K562 (cell line): ENCODE results near the gene TMEM143. TPM values are rescaled to one million over a fixed set of nuclear protein-coding genes. Genes with fewer than 3 reads are reported as not detected.

Experiments
- ATF3 ChIP-seq, 2 experiments: fragments of 450-650 bp in 1 of 2; sonication (generic) in 1 of 2; formaldehyde crosslinking in 1 of 2; IDR thresholded peaks in 1 of 2; conservative IDR thresholded peaks in 1 of 2; 2 replicates each; pipeline versions ENCODE4 v1.6.1 to v1.8.1; 2016 to 2023; ENCODE audit warnings: mild to moderate bottlenecking in 2 of 2, moderate library complexity in 2 of 2, inconsistent platforms in 1 of 2, missing genetic modification reagents in 1 of 2
- CGGBP1 ChIP-seq: fragments of 250-450 bp; sonication (Bioruptor Pico); IDR thresholded peaks from 2 replicates; pipeline ENCODE4 v1.9.0; 2021; ENCODE audit warnings: mild to moderate bottlenecking
- COPS2 ChIP-seq: fragments of 450-650 bp; conservative IDR thresholded peaks from 2 replicates; pipeline ENCODE4 v1.6.1; 2016; ENCODE audit warnings: mild to moderate bottlenecking, moderate library complexity
- CUX1 ChIP-seq: fragments of 200-800 bp; sonication (Bioruptor generic); IDR thresholded peaks from 2 replicates; pipeline ENCODE4 v1.6.1; 2016; ENCODE audit warnings: missing genetic modification characterization, missing compliant biosample characterization
- ETV1 ChIP-seq: fragments of 450-650 bp; conservative IDR thresholded peaks from 2 replicates; pipeline ENCODE4 v1.6.1; 2016; ENCODE audit warnings: missing genetic modification characterization, control low read depth, low read depth, missing compliant biosample characterization
- NKRF ChIP-seq: fragments of 450-650 bp; IDR thresholded peaks from 2 replicates; pipeline ENCODE4 v1.6.1; 2016; ENCODE audit warnings: borderline replicate concordance
- PHB2 ChIP-seq: fragments of 450-650 bp; IDR thresholded peaks from 2 replicates; pipeline ENCODE4 v1.6.1; 2017; ENCODE audit warnings: low read depth
- PHF20 ChIP-seq: fragments of 450-650 bp; IDR thresholded peaks from 2 replicates; pipeline ENCODE4 v1.6.1; 2018; ENCODE audit not compliant: partially characterized antibody
- RAD21 ChIP-seq, 2 experiments: fragments of 250-450 bp in 1 of 2; fragments of 450-650 bp in 1 of 2; sonication (Bioruptor Pico) in 1 of 2; formaldehyde crosslinking in 1 of 2; IDR thresholded peaks in 1 of 2; conservative IDR thresholded peaks in 1 of 2; 2 replicates each; pipeline versions ENCODE4 v1.4.0 to v1.8.0; 2020 to 2022; ENCODE audit warnings: mild to moderate bottlenecking in 2 of 2, moderate library complexity in 1 of 2
- RBM22 ChIP-seq: fragments of 200-400 bp; formaldehyde crosslinking; IDR thresholded peaks from 2 replicates; pipeline ENCODE4 v1.6.1; 2018; ENCODE audit warnings: low read length, low read depth; ENCODE audit not compliant: poor library complexity, severe bottlenecking
- RNF2 ChIP-seq: sonication (generic); IDR thresholded peaks from 2 replicates; pipeline ENCODE4 v1.6.1; 2016
- SP2 ChIP-seq: IDR thresholded peaks from 2 replicates; pipeline ENCODE4 v1.6.1; 2011; ENCODE audit warnings: mild to moderate bottlenecking, low read depth, low read length, moderate library complexity; ENCODE audit not compliant: poor library complexity, severe bottlenecking; ENCODE audit errors: extremely low read depth
- ZFPM2 ChIP-seq: fragments of 250-450 bp; sonication (Bioruptor Pico); IDR thresholded peaks from 2 replicates; pipeline ENCODE4 v1.5.1; 2022; ENCODE audit warnings: mild to moderate bottlenecking
- ZNF12 ChIP-seq: sonication (generic); formaldehyde crosslinking; IDR thresholded peaks from 2 replicates; pipeline ENCODE4 v1.4.0; 2020; ENCODE audit warnings: mild to moderate bottlenecking, missing genetic modification reagents
- polyA plus RNA-seq, 8 experiments: library from polyadenylated mRNA; depleted of rRNA in 4 of 8; stranded (reverse) in 5 of 8; unstranded in 3 of 8; fragments of >200 nt; fragmentation: Nextera tagmentation in 2 of 8; fragmentation: Illumina TruSeq in 1 of 8; extraction: Ambion mirVana in 2 of 8; extraction: Trizol in 1 of 8; gene quantifications; 2 replicates each; pipeline versions ENCODE4 v1.2.1 to v1.2.3, GENCODE V29; 2011 to 2014; ENCODE audit warnings: inconsistent platforms in 1 of 8, missing spikeins in 1 of 8
- total RNA-seq, 7 experiments: library from RNA; depleted of rRNA in 6 of 7; stranded (reverse); fragments of >200 nt in 6 of 7; fragmentation: Illumina TruSeq in 2 of 7; extraction: Trizol in 2 of 7; gene quantifications; 2 replicates each; pipeline versions ENCODE4 v1.2.1 to v1.2.3, GENCODE V29; 2011 to 2021; ENCODE audit warnings: low replicate concordance in 1 of 7

The TMEM143 gene
- total and polyA plus RNA-seq, 9 of the 15 experiments (the other 6 are each of a cell fraction or from before 2014, with no cell fraction given): 0.66 to 8.8 (median 4.3) TPM

GRCh38 chr19:48390188-48391099, 26.7 kb upstream of the TMEM143 start (continued):
- no peak for TF ChIP-seq CUX1 (CRISPR knock-in tag)
- no peak for TF ChIP-seq SP2
- peak; percentile 60; the same call in 1 of the 2 replicates for TF ChIP-seq ETV1
- TF ChIP-seq CGGBP1 (CRISPR knock-in tag): no peak
- TF ChIP-seq RBM22: no peak
- peak; percentile 37 to 54; a peak in 3 of 4 replicates for TF ChIP-seq RAD21 (CRISPR knock-in tag; conservative IDR thresholded peaks at IDR 0.05 in 1 of 2, IDR thresholded peaks at IDR 0.05 in 1 of 2)
- TF ChIP-seq NKRF: 0 out of 2 replicates have a peak, but pooled peaks have one; percentile 50
- TF ChIP-seq PHF20: peak; percentile 79
- peak; percentile 78; the same call in 1 of the 2 replicates for TF ChIP-seq ZNF12
- TF ChIP-seq RNF2: no peak
- TF ChIP-seq ATF3 (IDR thresholded peaks at IDR 0.05): no peak
- TF ChIP-seq ATF3 (CRISPR knock-in tag; conservative IDR thresholded peaks at IDR 0.05): no peak
- TF ChIP-seq COPS2: no peak
- TF ChIP-seq PHB2: no peak
- no peak for TF ChIP-seq ZFPM2 (CRISPR knock-in tag)
